Neuron (in vitro differentiated cells): ENCODE results near the gene MAMDC2.

ENCODE experiments used
- H2AFZ ChIP-seq: one replicate; pipeline ENCODE4 v1.6.1; 2013; ENCODE audit warnings: low read depth, mild to moderate bottlenecking, inconsistent platforms, low read length, moderate library complexity
- H3K27me3 ChIP-seq: one replicate; pipeline ENCODE4 v1.6.1; 2013; ENCODE audit warnings: low read length; ENCODE audit not compliant: insufficient read depth
- H3K36me3 ChIP-seq: one replicate; pipeline ENCODE4 v1.6.1; 2013; ENCODE audit warnings: low read length; ENCODE audit not compliant: insufficient read depth
- H3K4me1 ChIP-seq: one replicate; pipeline ENCODE4 v1.6.1; 2013; ENCODE audit warnings: low read length; ENCODE audit not compliant: insufficient read depth
- H3K4me3 ChIP-seq: 2 replicates; pipeline ENCODE4 v1.5.1; 2013; ENCODE audit warnings: mild to moderate bottlenecking, low read length, moderate library complexity
- H3K9me3 ChIP-seq: one replicate; pipeline ENCODE4 v1.6.1; 2013; ENCODE audit warnings: low read length

MAMDC2 gene

GRCh38 chr9:70123695-70124094 is 80.0 kb downstream of the MAMDC2 start:
- Histone ChIP-seq H3K27me3 (no peaks in the 10 kb centered on the region), H3K9me3 (no peaks in the 10 kb centered on the region), H3K4me1 (no peaks in the 10 kb centered on the region), H3K4me3 (no peak overlapping the region), H3K36me3 (no peaks in the 10 kb centered on the region), H2AFZ (no peak overlapping the region)

GRCh38 chr9:70125621-70126263 is 82.1 kb downstream of the MAMDC2 start:
- Histone ChIP-seq H2AFZ (no peak overlapping the region), H3K27me3 (no peaks in the 10 kb centered on the region), H3K9me3 (no peaks in the 10 kb centered on the region), H3K4me1 (no peaks in the 10 kb centered on the region), H3K36me3 (no peaks in the 10 kb centered on the region), H3K4me3 (no peak overlapping the region)

DNA sequence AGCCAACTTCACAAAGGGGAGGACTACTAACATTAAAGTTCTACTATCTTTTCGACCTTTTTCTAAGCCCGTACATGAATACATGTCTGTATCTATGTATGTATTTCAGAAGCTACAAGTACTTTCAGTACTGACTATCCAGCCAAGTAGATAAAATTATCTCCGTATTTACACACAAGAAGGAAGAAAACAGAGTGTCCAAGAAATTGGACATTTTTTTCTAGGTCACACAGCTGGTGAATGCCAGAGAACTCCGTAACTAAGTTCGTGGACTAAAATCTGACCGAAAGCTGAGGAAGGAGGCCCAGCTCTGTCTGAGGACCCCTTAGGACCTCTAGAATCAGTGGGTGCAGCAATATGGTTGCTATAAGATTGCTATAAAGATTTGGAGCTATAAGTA is 83.4 kb downstream of the MAMDC2 start:
- H3K4me3 ChIP-seq, result no peak overlapping the region
- H3K36me3 ChIP-seq, result no peaks in the 10 kb centered on the region
- H3K4me1 ChIP-seq, result no peaks in the 10 kb centered on the region
- no peaks in the 10 kb centered on the region for H3K9me3 ChIP-seq
- no peaks in the 10 kb centered on the region for H3K27me3 ChIP-seq
- H2AFZ ChIP-seq, result no peak overlapping the region

- H3K36me3 ChIP-seq, result no peaks in the 10 kb centered on the region
- H2AFZ ChIP-seq, result no peak overlapping the region
- no peaks in the 10 kb centered on the region for H3K4me1 ChIP-seq
- H3K27me3 ChIP-seq, result no peaks in the 10 kb centered on the region
- no peak overlapping the region for H3K4me3 ChIP-seq
- H3K9me3 ChIP-seq, result no peaks in the 10 kb centered on the region
These were observed 84.1 kb downstream of the MAMDC2 start for GRCh38 chr9:70127540-70128416.

- no peak overlapping the region for H3K4me3 ChIP-seq
- no peaks in the 10 kb centered on the region for H3K27me3 ChIP-seq
- H3K36me3 ChIP-seq, result no peaks in the 10 kb centered on the region
- no peak overlapping the region for H2AFZ ChIP-seq
- H3K4me1 ChIP-seq, result no peaks in the 10 kb centered on the region
- H3K9me3 ChIP-seq, result no peaks in the 10 kb centered on the region
These were observed 86.6 kb downstream of the MAMDC2 start for GRCh38 chr9:70130266-70130665.

DNA sequence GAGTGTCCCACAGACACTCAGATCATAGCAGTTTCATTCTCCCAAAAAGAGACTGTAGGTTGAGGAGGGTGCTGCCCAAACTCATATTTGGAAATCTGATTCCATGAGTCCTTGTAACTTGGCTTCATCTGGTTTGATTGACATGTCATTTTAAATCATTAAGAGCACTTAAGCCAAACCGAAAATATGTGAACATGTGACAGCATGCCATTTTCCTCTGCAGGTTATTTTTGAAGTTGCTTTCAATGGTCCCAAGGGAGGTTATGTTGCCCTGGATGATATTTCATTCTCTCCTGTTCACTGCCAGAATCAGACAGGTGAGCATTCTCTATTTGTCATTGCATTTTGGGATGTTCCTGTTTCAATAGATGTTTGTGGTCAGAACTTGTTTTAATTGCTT is 87.6 kb downstream of the MAMDC2 start:
- no peaks in the 10 kb centered on the region for H3K36me3 ChIP-seq

DNA sequence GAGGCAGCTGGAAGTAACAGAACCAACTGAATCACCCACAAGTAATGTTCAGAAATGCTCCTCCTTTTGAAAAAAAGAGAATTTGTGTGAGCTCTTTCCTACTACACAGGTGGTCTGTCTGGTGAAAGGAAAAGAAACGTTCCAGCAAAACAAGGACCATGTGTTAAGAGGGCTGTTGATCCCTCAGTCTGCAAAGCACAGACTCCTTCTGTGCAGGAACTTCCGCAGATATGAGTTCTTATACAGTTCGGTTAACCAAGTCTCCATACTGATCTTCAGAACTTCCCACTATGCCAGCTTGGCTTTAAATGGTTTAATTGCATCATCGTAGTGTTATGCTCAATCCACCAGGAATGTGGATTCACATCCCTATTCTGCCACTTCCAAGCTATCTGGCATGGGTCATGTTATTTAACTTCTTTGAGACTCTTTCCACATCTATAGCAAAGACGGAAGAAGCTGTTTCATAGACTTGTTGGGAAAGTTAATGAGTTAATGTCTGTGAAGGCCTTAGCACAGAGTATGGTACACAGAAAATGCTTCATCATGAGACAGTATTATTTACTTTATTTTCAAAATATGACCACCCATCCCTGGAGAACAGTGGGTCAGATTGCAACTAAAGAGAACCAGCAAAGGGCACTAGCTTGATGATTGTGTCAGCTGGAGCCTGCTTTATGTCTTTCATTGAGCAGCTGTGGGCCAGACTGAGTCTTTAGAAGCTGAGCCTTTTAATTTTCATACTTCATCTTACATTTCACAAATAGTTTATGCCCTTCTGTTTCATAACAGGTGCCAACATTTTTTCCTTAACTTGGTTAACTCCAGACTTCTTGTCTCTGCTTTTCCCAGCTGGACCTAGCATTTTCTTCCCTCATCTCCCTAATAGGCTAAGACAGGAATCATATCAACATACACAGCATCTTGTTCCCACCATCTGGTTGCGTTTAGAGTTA is 89.9 kb downstream of the MAMDC2 start:
- H3K4me3 ChIP-seq, result no peak overlapping the region

More for the DNA sequence above, 87.6 kb downstream of the MAMDC2 start:
- Histone ChIP-seq H3K27me3 (no peaks in the 10 kb centered on the region), H3K4me1 (no peaks in the 10 kb centered on the region), H3K9me3 (no peaks in the 10 kb centered on the region), H3K4me3 (no peak overlapping the region), H2AFZ (no peak overlapping the region)

GRCh38 chr9:70134360-70134759 is 90.7 kb downstream of the MAMDC2 start:
- no peaks in the 10 kb centered on the region for H3K9me3 ChIP-seq

More for the DNA sequence above, 89.9 kb downstream of the MAMDC2 start:
- Histone ChIP-seq H3K9me3 (no peaks in the 10 kb centered on the region), H3K27me3 (no peaks in the 10 kb centered on the region), H3K36me3 (no peaks in the 10 kb centered on the region), H3K4me1 (no peaks in the 10 kb centered on the region), H2AFZ (no peak overlapping the region)

GRCh38 chr9:70135176-70135575 is 91.5 kb downstream of the MAMDC2 start:
- Histone ChIP-seq H3K36me3 (no peaks in the 10 kb centered on the region), H3K4me1 (no peaks in the 10 kb centered on the region), H3K27me3 (no peaks in the 10 kb centered on the region), H2AFZ (no peak overlapping the region), H3K4me3 (no peak overlapping the region), H3K9me3 (no peaks in the 10 kb centered on the region)

More at GRCh38 chr9:70134360-70134759, 90.7 kb downstream of the MAMDC2 start:
- no peak overlapping the region for H3K4me3 ChIP-seq
- H3K27me3 ChIP-seq, result no peaks in the 10 kb centered on the region
- H3K4me1 ChIP-seq, result no peaks in the 10 kb centered on the region
- H3K36me3 ChIP-seq, result no peaks in the 10 kb centered on the region
- H2AFZ ChIP-seq, result no peak overlapping the region

DNA sequence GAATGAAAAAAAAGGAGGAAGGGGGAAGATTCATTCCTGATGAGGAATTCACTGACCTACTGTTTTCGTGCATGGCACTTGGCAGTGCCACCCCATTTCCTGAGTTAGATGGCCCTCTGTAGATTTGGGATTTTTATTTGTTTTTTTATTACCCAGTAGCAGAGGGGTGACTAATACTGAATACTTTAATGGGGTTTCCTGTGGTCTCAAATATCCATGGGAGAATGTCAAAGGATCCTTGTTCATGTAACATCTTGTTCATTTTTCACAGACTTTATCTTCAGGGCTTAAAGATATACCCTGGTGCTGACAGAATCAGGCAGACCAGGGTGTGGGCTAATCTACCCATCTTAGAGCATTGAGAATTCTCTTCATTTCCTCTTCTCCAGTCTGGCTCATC is 93.0 kb downstream of the MAMDC2 start:
- no peaks in the 10 kb centered on the region for H3K36me3 ChIP-seq
- no peaks in the 10 kb centered on the region for H3K9me3 ChIP-seq
- no peaks in the 10 kb centered on the region for H3K27me3 ChIP-seq
- H3K4me1 ChIP-seq, result no peaks in the 10 kb centered on the region
- no peak overlapping the region for H3K4me3 ChIP-seq
- no peak overlapping the region for H2AFZ ChIP-seq

GRCh38 chr9:70137577-70137976 is 93.9 kb downstream of the MAMDC2 start:
- Histone ChIP-seq H3K27me3 (no peaks in the 10 kb centered on the region), H3K4me1 (no peaks in the 10 kb centered on the region), H3K9me3 (no peaks in the 10 kb centered on the region), H3K4me3 (no peak overlapping the region), H3K36me3 (no peaks in the 10 kb centered on the region), H2AFZ (no peak overlapping the region)

DNA sequence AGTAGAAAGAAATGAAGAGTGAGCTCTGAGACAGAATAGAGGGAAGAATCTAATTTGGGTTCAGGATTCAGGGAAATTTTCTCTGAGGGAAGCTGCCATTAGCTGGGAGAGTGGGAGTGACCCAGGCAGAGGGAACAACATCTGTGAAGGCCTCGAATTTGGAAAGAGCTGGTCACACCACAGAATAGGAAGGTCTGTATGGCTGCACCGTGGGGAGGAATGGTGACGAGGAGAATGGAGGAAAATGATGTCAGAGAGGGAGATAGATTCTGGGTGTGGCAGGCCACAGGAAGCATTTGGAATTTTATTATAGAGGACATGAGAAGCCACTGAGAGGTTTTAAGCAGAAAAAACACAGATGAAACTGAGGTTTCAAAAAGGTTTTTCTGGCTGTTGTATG is 98.5 kb downstream of the MAMDC2 start:
- Histone ChIP-seq H2AFZ (no peak overlapping the region), H3K36me3 (no peaks in the 10 kb centered on the region), H3K4me1 (no peaks in the 10 kb centered on the region), H3K27me3 (no peaks in the 10 kb centered on the region), H3K4me3 (no peak overlapping the region), H3K9me3 (no peaks in the 10 kb centered on the region)
